ENCODE measurements around the gene KIAA1191.

DNA sequence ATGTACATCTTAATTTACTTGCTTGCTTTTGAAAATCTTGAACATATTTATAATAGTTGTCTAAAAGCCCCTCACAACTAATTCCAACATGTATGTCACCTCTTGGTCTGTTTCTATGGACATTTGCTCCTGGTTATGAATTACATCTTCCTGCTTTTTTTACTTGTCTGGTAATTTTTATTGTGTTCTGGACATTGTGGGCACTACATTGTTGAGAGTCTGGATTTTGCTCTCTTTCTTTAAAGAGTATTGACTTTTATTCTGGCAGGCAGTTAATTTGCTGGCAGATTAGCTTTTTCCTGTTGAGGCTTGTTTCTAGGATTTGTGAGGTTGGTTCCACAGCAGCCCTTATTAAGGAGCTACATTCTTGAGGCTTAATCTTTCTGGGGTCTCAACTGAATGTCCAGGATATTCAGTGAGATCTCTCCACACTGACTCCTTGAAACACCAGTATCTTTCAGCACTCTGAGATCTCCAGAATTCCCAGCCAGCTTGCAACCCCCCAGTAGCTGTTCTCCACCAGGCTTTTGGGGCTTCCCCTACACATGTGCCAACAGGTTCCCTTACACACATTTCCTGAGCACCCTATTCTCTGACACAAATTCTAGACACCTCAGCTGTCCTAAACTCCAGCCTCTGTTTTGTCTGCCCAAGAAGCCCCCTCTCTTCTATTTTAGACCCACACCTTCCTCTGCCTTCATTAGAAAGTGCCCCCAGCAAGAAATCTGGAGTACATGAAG lies 27.4 kb downstream of the KIAA1191 start:
- TF ChIP-seq, protein P1, sequence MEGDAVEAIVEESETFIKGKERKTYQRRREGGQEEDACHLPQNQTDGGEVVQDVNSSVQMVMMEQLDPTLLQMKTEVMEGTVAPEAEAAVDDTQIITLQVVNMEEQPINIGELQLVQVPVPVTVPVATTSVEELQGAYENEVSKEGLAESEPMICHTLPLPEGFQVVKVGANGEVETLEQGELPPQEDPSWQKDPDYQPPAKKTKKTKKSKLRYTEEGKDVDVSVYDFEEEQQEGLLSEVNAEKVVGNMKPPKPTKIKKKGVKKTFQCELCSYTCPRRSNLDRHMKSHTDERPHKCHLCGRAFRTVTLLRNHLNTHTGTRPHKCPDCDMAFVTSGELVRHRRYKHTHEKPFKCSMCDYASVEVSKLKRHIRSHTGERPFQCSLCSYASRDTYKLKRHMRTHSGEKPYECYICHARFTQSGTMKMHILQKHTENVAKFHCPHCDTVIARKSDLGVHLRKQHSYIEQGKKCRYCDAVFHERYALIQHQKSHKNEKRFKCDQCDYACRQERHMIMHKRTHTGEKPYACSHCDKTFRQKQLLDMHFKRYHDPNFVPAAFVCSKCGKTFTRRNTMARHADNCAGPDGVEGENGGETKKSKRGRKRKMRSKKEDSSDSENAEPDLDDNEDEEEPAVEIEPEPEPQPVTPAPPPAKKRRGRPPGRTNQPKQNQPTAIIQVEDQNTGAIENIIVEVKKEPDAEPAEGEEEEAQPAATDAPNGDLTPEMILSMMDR (IDR thresholded peaks at IDR 0.05) = no peak
- no peak for TF ChIP-seq POLR2AphosphoS5 (IDR thresholded peaks at IDR 0.05)
- no peak for TF ChIP-seq POLR2A (IDR thresholded peaks at IDR 0.05)

Measured in upper lobe of left lung (tissue), 4 donors.